Measurements from ENCODE around the gene MEF2B.
A peak's percentile ranks its signal among the peaks of the same experiment; 100 is the strongest.

The MEF2B gene

DNA sequence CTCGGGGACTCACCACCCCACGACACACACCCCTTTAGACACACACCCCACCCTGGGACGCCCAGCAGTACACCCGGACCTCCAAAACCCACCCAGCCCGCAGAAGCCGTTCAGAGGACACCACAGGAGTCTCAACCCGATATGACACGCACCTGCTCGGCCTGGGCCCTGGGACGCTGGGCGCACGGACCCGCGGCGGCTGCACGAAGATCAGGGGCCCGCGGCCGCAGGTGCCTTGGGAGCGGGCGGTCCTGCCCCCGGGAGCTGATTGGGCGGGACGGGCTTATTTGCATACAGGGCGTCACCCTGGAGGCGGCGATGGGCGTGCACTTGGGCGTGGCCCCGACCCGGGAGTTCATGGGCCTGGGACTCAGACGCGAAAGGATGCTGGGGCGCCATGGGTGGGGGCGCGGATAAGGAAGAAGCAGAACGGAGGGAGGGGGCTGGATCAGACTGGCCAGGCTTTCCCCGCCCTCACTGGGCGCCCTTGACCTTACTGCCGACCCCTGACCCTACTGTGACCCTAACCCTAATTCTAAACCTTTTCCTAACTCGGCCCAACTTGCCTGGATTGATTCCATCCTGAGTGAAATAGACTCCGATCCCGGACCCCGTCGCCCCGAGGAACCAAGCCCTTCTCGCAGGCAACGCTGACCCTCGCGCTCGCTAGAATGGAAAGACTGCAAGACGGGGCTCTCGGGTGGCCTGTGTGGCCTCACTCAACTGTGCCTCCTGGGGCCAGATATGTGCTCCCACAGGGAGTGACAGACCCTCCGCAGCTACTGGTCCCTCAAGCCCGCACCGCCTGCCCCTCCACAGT, at the start of gene MEF2B:
Gene MEF2B (minus strand): TSS at position 211 of the 820 bp plus-strand sequence. CDS start 19,528 bp downstream, outside the sequence.
- peak; percentile 41 to 92 (median 77) for DNase-seq

DNA sequence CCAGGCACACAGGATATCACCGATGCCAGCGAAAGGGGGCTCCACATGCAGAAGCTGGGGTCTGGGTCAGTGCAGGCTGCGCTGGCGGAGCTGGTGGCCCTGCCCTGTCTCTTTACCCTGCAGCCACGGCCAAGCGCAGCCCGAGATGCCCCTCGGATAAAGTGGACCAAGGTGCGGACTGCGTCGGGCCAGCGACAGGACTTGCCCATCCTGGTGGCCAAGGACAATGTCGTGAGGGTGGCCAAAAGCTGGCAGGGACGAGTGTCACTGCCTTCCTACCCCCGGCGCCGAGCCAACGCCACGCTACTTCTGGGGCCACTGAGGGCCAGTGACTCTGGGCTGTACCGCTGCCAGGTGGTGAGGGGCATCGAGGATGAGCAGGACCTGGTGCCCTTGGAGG, 48.8 kb upstream of the MEF2B start:
- intact Hi-C loops (cut with DNase I): no loop called here
- DNase-seq: no peak

More for the DNA sequence above, at the start of gene MEF2B:
- intact Hi-C loops (cut with DNase I): no loop called here

DNA sequence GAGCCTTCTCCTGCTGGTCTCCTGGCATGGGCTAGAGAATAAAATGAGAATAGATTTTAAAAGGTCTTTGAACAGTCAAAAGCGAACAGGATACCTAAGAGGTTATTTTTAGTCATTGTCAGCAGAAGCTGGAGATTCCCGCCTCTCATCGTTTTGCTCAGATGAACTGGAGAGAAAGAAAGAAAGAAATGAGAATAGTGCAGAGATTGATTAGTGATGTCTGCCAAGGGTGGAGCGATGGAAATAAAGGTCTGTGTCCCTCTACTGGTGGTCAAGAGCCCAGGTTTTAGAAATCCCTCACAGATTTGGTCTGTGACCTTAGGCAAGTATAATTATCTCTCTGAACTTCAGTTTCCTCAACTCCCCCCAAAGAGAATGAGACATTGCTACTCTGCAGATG, 47.0 kb upstream of the MEF2B start:
- intact Hi-C loops (cut with DNase I): no loop called here
- DNase-seq: peak in 11 of 42 donors; percentile 33 to 76 (median 53)

- intact Hi-C loops (cut with DNase I): no loop called here
- DNase-seq: no peak
These were observed 45.7 kb upstream of the MEF2B start for GRCh38 chr19:19215792-19216191.

DNA sequence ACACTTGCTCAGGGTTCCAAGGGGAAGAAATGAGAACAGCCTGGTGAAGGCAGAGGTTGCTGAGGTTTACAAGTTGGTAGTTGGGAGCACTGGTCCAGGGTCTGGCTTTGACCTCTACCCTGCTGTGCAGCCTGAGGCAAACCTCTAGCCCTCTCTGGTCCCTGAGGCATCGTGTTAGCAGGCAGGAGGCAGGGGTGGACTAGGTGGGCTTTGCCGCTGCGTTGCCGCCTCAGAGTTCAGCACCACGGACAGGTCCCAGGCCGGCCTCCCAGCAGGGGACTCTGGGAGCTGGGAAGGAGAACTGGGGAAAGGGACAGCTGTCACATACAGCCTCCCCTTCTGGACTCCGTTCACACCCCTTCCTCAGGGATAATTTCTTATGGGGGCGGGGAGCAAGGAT, 44.8 kb upstream of the MEF2B start:
- intact Hi-C loops (cut with DNase I): no loop called here
- DNase-seq: no peak

- peak in 40 of 42 donors; percentile 30 to 87 (median 66) for DNase-seq
- intact Hi-C loops (cut with DNase I): no loop called here
These were observed 44.1 kb upstream of the MEF2B start for GRCh38 chr19:19214159-19214490.

GRCh38 chr19:19213426-19214158, 43.5 kb upstream of the MEF2B start:
- intact Hi-C loops (cut with DNase I): no loop called here

GRCh38 chr19:19212916-19213315, 42.9 kb upstream of the MEF2B start:
- intact Hi-C loops (cut with DNase I): no loop called here
- no peak for DNase-seq

More at GRCh38 chr19:19213426-19214158, 43.5 kb upstream of the MEF2B start:
- DNase-seq: peak in 4 of 42 donors; percentile 18 to 62 (median 30)

- intact Hi-C loops (cut with DNase I): no loop called here
- peak in 36 of 42 donors; percentile 39 to 78 (median 60) for DNase-seq
These were observed 41.7 kb upstream of the MEF2B start, which contains the start of gene NCAN for GRCh38 chr19:19211499-19212420. Gene NCAN (plus strand): TSS chr19:19211958. CDS start chr19:19216954, 4,996 bp downstream.

- DNase-seq: no peak
- intact Hi-C loops (cut with DNase I): no loop called here
These were observed 39.3 kb upstream of the MEF2B start for GRCh38 chr19:19209372-19209771.

DNA sequence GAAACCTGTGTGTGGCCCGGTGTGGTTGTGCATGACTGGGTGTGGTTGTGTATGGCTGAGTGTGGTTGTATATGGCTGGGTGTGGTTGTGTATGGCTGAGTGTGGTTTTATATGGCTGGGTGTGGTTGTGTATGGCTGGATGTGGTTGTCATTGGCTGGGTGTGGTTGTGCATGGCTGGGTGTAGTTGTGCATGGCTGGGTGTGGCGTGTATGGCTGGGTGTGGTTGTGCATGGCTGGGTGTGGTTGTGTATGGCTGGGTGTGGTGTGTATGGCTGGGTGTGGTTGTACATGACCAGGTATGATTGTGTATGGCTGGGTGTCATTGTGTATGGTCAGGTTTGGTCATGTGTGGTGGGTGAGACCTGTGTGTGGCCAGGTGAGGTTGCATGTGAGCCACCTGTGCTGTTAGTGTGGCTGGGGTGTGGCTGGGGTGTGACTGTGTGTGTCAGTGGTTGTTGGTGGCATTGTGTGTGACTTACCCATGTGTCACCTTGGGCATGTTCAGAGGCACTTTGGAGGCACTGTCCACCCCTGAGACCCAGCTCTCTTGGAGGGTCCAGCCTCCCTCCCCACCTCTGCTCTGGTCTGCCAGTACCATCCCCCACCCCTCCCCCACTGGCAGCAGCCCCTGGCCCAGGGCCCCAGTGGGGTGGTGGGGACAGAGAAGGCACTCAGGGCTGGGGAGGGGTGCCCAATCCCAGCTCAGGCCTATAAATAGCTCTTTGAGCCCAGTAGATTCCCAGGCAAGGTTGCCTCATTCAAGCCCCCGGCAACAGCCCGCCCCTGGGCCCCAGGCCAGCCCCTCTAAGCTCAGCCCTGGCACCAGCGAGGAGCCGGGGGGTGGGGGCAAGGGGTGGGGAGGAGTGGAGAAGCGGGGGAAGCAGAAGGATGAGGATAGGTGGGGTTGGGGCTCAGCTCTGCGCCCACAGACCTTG, 37.8 kb upstream of the MEF2B start:
- intact Hi-C loops (cut with DNase I): no loop called here
- DNase-seq: peak in 36 of 42 donors; percentile 20 to 86 (median 57)

- intact Hi-C loops (cut with DNase I): no loop called here
- no peak for DNase-seq
These were observed 36.9 kb upstream of the MEF2B start for GRCh38 chr19:19206938-19207337.

DNA sequence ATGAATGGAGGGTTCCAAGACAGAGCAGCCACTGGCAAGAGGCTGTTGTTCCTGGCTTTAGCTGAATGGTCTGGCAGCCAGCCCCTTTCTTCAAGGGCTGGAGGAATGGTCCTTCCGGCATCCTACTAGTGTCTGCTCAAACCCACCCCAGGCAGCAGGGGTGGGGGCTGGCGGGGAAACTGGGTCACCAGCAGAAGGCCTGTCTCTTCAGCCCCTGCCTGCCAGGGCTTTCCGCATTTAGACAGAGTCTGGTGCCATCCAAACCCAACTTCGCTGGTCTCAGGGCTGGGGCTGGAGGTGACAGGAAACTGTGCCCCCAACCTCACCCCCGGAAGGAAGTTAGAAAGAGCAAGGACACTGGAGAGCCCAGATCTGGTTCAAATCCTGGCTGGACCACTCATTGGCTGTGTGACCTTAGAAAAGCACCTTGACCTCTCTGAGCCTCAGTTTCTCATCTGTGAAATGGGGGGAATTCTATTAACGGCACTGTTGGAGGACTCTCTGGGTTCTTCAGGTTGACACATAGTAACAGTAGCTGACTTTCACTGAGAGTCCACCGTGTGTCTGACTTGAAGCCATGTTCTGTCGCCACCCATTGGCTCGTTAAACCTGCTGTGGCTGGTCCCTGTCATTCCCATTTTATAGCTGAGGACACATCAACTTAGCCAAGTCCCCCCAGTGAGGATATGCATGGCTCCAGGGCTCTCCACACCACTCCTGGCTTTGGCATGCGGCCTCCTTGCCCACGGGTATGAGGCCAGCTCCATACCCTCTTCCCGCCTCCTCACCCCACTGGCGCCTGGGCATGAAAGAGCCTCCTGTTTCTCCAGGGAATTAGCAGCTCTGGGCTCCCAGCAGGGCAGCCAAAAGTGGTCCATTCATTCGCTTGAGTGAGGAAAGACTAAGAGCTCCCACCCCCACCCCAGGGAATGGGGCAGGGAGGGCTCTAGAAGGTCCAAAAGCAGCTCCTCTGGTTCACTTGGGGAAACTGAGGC, 35.6 kb upstream of the MEF2B start:
- peak in 33 of 42 donors; percentile 30 to 82 (median 59) for DNase-seq

GRCh38 chr19:19204181-19204580, 34.1 kb upstream of the MEF2B start:
- no peak for DNase-seq
- intact Hi-C loops (cut with DNase I): no loop called here

More for the DNA sequence above, 35.6 kb upstream of the MEF2B start:
- intact Hi-C loops (cut with DNase I): no loop called here

DNA sequence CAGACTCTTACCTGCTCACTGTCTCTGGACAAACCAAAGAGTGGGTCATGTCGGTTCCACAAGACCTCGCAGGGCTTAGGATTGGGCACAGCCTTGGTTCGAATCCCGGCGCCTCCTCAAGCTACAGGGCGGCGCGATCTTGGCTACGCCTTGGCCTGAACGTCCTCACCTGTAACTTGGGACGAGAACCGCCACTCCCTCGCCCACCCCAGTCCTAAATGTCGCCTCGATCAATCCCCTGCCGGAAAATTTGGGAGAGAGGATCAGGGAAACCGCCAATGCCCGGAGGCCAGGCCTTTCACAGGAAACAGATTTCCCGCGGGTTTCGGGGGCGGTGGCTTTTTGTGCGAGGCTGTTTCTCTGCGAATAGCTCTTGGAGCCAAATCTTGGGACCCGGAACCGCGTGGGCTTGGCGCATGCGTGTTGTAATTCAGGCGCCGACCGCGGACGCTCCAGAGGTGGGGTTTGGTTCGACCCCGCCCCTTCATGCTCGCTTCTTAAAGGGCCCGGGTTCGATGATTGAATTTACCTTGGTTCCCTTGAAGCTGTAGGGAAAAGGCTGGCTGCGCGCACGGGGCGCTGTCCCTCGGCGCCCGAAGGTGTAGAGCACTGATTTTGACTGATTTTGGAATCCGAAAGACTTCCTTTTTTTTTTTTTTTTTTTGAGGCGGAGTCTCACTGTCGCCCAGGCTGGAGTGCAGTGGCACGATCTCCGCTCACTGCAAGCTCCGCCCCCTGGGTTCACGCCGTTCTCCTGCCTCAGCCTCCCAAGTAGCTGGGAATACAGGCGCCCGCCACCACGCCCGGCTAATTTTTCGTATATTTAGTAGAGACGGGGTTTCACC, 33.2 kb upstream of the MEF2B start, which contains the start of gene NR2C2AP:
Gene NR2C2AP (minus strand): TSS at position 403 of the 845 bp plus-strand sequence. CDS start 354 bp downstream, at position 49.
- intact Hi-C loops (cut with DNase I): no loop called here
- peak; percentile 84 to 96 (median 93) for DNase-seq

DNA sequence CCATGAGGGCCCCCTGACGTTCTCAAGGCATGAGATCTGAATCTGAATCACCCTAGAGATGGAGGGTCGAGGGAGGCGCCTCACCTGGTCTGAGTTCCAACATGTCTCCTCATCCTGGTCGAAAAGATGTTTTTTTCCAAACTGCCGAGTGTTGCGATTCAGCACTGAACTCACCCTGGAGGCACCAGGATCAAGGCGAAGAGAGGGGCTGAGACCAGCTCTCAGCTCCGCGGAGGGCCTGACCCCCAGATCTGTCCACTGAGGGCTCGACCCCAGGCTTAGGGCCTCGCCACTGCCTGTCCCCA, 32.6 kb upstream of the MEF2B start:
- intact Hi-C loops (cut with DNase I): no loop called here
- no peak for DNase-seq
